SK-N-MC (cell line): ENCODE measurements around the gene WFDC9.
"Not testable (repeated sequence)": the region's sequence is repeated elsewhere in the genome, so short reads cannot be mapped to it uniquely, and the experiment has no call there.

Experiments used
- DNase-seq: peaks from one replicate; pipeline ENCODE4 v3.0.0-alpha.2; 2011; ENCODE audit warnings: low read depth, low spot score
- H3K27ac ChIP-seq: fragments of 200-600 bp; sonication (generic); 2 replicates; pipeline ENCODE4 v1.5.1; 2016; ENCODE audit warnings: mixed run types
- H3K36me3 ChIP-seq: fragments of 200-600 bp; sonication (generic); 2 replicates; pipeline ENCODE4 v1.6.1; 2017; ENCODE audit warnings: antibody characterized with exemption, low read length, mixed read lengths; ENCODE audit not compliant: insufficient read depth
- H3K4me3 ChIP-seq: fragments of 200-600 bp; sonication (generic); 2 replicates; pipeline ENCODE4 v1.5.1; 2016
- H3K9ac ChIP-seq: fragments of 200-600 bp; sonication (generic); 2 replicates; pipeline ENCODE4 v1.8.0; 2017; ENCODE audit warnings: mixed run types, mixed read lengths; ENCODE audit not compliant: insufficient read length
- H3K9me3 ChIP-seq: fragments of 200-600 bp; sonication (generic); 2 replicates; pipeline ENCODE4 v1.6.1; 2017; ENCODE audit warnings: low read depth, mild to moderate bottlenecking, antibody characterized with exemption, low read length, moderate library complexity, mixed read lengths
- EZH2 ChIP-seq: fragments of 200-600 bp; sonication (generic); IDR thresholded peaks from one replicate; pipeline ENCODE4 v1.6.1; 2017; ENCODE audit warnings: antibody characterized with exemption
- FOXP2 ChIP-seq: optimal IDR thresholded peaks from 2 replicates; pipeline ENCODE3; 2011; ENCODE audit warnings: mild to moderate bottlenecking, moderate library complexity; ENCODE audit not compliant: insufficient read depth; ENCODE audit errors: extremely low read length, control extremely low read depth
- POLR2AphosphoS5 ChIP-seq: IDR thresholded peaks from 2 replicates; pipeline ENCODE4 v1.6.1; 2012; ENCODE audit warnings: mild to moderate bottlenecking, low read depth, low read length, borderline replicate concordance

The WFDC9 gene

GRCh38 chr20:45607810-45608209 lies 23.3 kb downstream of the WFDC9 start:
- no peak for DNase-seq
- Histone ChIP-seq H3K9me3 (0 out of 2 replicates have a peak, but pooled peaks cover 5% of the 10 kb centered on the region), H3K27ac (no peak overlapping the region), H3K9ac (no peak overlapping the region), H3K4me3 (no peak overlapping the region), H3K36me3 (no peaks in the 10 kb centered on the region)
- TF ChIP-seq EZH2 (no peak), POLR2AphosphoS5 (no peak), FOXP2 (no peak)

GRCh38 chr20:45595235-45595634 lies 35.8 kb downstream of the WFDC9 start:
- Histone ChIP-seq H3K9ac (no peak overlapping the region), H3K9me3 (no peaks in the 10 kb centered on the region), H3K36me3 (no peaks in the 10 kb centered on the region), H3K4me3 (no peak overlapping the region), H3K27ac (no peak overlapping the region)
- TF ChIP-seq FOXP2 (no peak), POLR2AphosphoS5 (no peak), EZH2 (no peak)
- DNase-seq = no peak

GRCh38 chr20:45593498-45593897 lies 37.6 kb downstream of the WFDC9 start:
- H3K27ac ChIP-seq = no peak overlapping the region
- no peak for DNase-seq
- no peaks in the 10 kb centered on the region for H3K9me3 ChIP-seq
- TF ChIP-seq FOXP2 (no peak), POLR2AphosphoS5 (no peak), EZH2 (no peak)
- H3K9ac ChIP-seq = no peak overlapping the region
- H3K4me3 ChIP-seq = no peak overlapping the region
- no peaks in the 10 kb centered on the region for H3K36me3 ChIP-seq

- DNase-seq = peak; percentile 20
- TF ChIP-seq FOXP2 (no peak), EZH2 (no peak), POLR2AphosphoS5 (no peak)
- no peak overlapping the region for H3K9ac ChIP-seq
These were observed 38.4 kb downstream of the WFDC9 start for GRCh38 chr20:45592574-45593189.

GRCh38 chr20:45589725-45590124 lies 41.4 kb downstream of the WFDC9 start:
- Histone ChIP-seq H3K9me3 (no peaks in the 10 kb centered on the region), H3K27ac (no peak overlapping the region), H3K9ac (no peak overlapping the region), H3K4me3 (no peak overlapping the region), H3K36me3 (no peaks in the 10 kb centered on the region)
- no peak for TF ChIP-seq FOXP2
- no peak for TF ChIP-seq POLR2AphosphoS5
- no peak for TF ChIP-seq EZH2
- DNase-seq = no peak

More at GRCh38 chr20:45592574-45593189, 38.4 kb downstream of the WFDC9 start:
- no peaks in the 10 kb centered on the region for H3K36me3 ChIP-seq
- H3K4me3 ChIP-seq = no peak overlapping the region
- no peak overlapping the region for H3K27ac ChIP-seq
- no peaks in the 10 kb centered on the region for H3K9me3 ChIP-seq

- H3K27ac ChIP-seq = no peak overlapping the region
- no peak overlapping the region for H3K4me3 ChIP-seq
- no peak for DNase-seq
- no peaks in the 10 kb centered on the region for H3K36me3 ChIP-seq
- TF ChIP-seq EZH2 (no peak), FOXP2 (no peak), POLR2AphosphoS5 (no peak)
- no peaks in the 10 kb centered on the region for H3K9me3 ChIP-seq
- H3K9ac ChIP-seq = no peak overlapping the region
These were observed 42.3 kb downstream of the WFDC9 start for GRCh38 chr20:45588800-45589199.

GRCh38 chr20:45585986-45586385 lies 45.1 kb downstream of the WFDC9 start:
- H3K36me3 ChIP-seq, H3K27ac ChIP-seq, H3K9me3 ChIP-seq, H3K9ac ChIP-seq, DNase-seq, H3K4me3 ChIP-seq: not testable (repeated sequence)

- DNase-seq, H3K36me3 ChIP-seq, H3K9me3 ChIP-seq, H3K27ac ChIP-seq, H3K4me3 ChIP-seq, H3K9ac ChIP-seq: not testable (repeated sequence)
These were observed 46.8 kb downstream of the WFDC9 start for GRCh38 chr20:45584294-45584693.

- no peak for DNase-seq
- no peak overlapping the region for H3K9ac ChIP-seq
- no peaks in the 10 kb centered on the region for H3K9me3 ChIP-seq
- H3K4me3 ChIP-seq = no peak overlapping the region
- no peaks in the 10 kb centered on the region for H3K36me3 ChIP-seq
- H3K27ac ChIP-seq = no peak overlapping the region
- TF ChIP-seq EZH2 (no peak), POLR2AphosphoS5 (no peak), FOXP2 (no peak)
These were observed 47.6 kb downstream of the WFDC9 start for GRCh38 chr20:45583502-45583901.
